ENCODE measurements around the gene CACNG6.

Gene CACNG6

GRCh38 chr19:53991224-53992113, at the start of gene CACNG6:
TSS of gene CACNG6 (plus strand) at chr19:53991637. CDS start at chr19:53992878, 1,241 bp downstream.
- no peak for DNase-seq (ENCODE audit: low spot score)

GRCh38 chr19:53942001-53942786, 49.2 kb upstream of the CACNG6 start:
- H3K27me3 ChIP-seq (ENCODE audit: insufficient read depth, poor library complexity, severe bottlenecking) = peaks cover 37% of the 10 kb centered on the region
- no peak for TF ChIP-seq CTCF (IDR thresholded peaks at IDR 0.05; ENCODE audit: poor library complexity, severe bottlenecking)
- no peak overlapping the region for H3K4me3 ChIP-seq (ENCODE audit: severe bottlenecking)
- DNase-seq (ENCODE audit: low spot score) (no peak), ATAC-seq (ENCODE audit: low read depth) (peak; percentile 79)
- H3K4me1 ChIP-seq (ENCODE audit: insufficient read depth, poor library complexity, severe bottlenecking) = no peaks in the 10 kb centered on the region
- no peaks in the 10 kb centered on the region for H3K36me3 ChIP-seq (ENCODE audit: low read depth)
- no peaks in the 10 kb centered on the region for H3K9me3 ChIP-seq (ENCODE audit: severe bottlenecking)
- H3K27ac ChIP-seq (ENCODE audit: poor library complexity, severe bottlenecking) = no peak overlapping the region

More at GRCh38 chr19:53991224-53992113, at the start of gene CACNG6:
- Histone ChIP-seq H3K27me3 (ENCODE audit: insufficient read depth, poor library complexity, severe bottlenecking) (peaks cover 8% of the 10 kb centered on the region), H3K4me1 (ENCODE audit: insufficient read depth, poor library complexity, severe bottlenecking) (no peaks in the 10 kb centered on the region), H3K27ac (ENCODE audit: poor library complexity, severe bottlenecking) (no peak within 1 kb of the TSS), H3K36me3 (ENCODE audit: low read depth) (no peaks in the 10 kb centered on the region), H3K4me3 (ENCODE audit: severe bottlenecking) (peak within 1 kb of the TSS; percentile 19), H3K9me3 (ENCODE audit: severe bottlenecking) (no peaks in the 10 kb centered on the region)
- ATAC-seq (ENCODE audit: low read depth) = peak; percentile 42
- TF ChIP-seq CTCF (IDR thresholded peaks at IDR 0.05; ENCODE audit: poor library complexity, severe bottlenecking) = no peak

GRCh38 chr19:53944416-53944815, 47.0 kb upstream of the CACNG6 start:
- Histone ChIP-seq H3K4me3 (ENCODE audit: severe bottlenecking) (no peak overlapping the region), H3K9me3 (ENCODE audit: severe bottlenecking) (no peaks in the 10 kb centered on the region), H3K27ac (ENCODE audit: poor library complexity, severe bottlenecking) (no peak overlapping the region), H3K27me3 (ENCODE audit: insufficient read depth, poor library complexity, severe bottlenecking) (peaks cover 37% of the 10 kb centered on the region), H3K36me3 (ENCODE audit: low read depth) (no peaks in the 10 kb centered on the region), H3K4me1 (ENCODE audit: insufficient read depth, poor library complexity, severe bottlenecking) (no peaks in the 10 kb centered on the region)
- TF ChIP-seq CTCF (IDR thresholded peaks at IDR 0.05; ENCODE audit: poor library complexity, severe bottlenecking) = no peak
- DNase-seq (ENCODE audit: low spot score) = no peak
- no peak for ATAC-seq (ENCODE audit: low read depth)

- DNase-seq (ENCODE audit: low spot score) = no peak
- peaks cover 37% of the 10 kb centered on the region for H3K27me3 ChIP-seq (ENCODE audit: insufficient read depth, poor library complexity, severe bottlenecking)
Observed at GRCh38 chr19:53944933-53945332, 46.5 kb upstream of the CACNG6 start.

More at GRCh38 chr19:53944933-53945332, 46.5 kb upstream of the CACNG6 start:
- TF ChIP-seq CTCF (IDR thresholded peaks at IDR 0.05; ENCODE audit: poor library complexity, severe bottlenecking) = no peak
- H3K36me3 ChIP-seq (ENCODE audit: low read depth) = no peaks in the 10 kb centered on the region
- no peaks in the 10 kb centered on the region for H3K9me3 ChIP-seq (ENCODE audit: severe bottlenecking)
- H3K27ac ChIP-seq (ENCODE audit: poor library complexity, severe bottlenecking) = no peak overlapping the region
- H3K4me3 ChIP-seq (ENCODE audit: severe bottlenecking) = no peak overlapping the region
- ATAC-seq (ENCODE audit: low read depth) = no peak
- H3K4me1 ChIP-seq (ENCODE audit: insufficient read depth, poor library complexity, severe bottlenecking) = no peaks in the 10 kb centered on the region

Data from RWPE2 (cell line).